ENCODE results near the gene PTPRD. TPM values are rescaled to one million over a fixed set of nuclear protein-coding genes. Genes with fewer than 3 reads are reported as not detected.

Gene PTPRD
- total RNA-seq, 3 donors from 2014 or later: 2.9 to 5.4 (median 3.6) TPM

DNA sequence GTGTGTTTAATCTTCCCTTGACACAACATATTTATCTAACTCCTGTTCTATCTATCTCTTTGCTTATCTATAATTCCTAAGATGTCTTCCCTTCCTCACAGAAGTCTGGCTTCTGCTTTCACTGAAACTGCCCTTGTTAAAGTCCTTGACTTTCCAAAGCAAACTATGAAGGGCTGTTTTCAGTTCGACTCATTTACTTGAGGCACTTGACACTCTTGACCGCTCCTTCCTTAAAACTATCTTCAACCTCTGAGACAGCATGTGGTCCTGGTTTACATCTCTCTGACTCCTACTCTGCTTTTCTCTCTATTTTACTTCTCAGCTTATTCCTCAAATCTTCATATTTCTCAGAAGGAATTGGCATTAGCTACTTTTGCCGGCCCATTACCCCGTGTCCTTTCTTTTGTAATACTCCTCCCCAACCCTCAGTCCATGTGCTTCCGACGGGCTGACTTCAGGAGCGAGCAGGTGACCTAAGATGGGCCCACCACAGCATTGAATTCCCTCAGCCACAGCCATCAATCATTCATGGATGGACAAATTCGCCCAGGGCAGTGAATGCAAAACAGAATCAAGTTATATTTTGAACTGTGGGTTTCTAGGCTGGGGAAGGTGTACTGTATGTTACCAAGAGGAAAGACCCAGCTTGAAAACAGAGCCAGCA, 1089.2 kb downstream of the PTPRD start:
- Histone ChIP-seq H3K4me3 (no peak overlapping the region), H3K27ac (no peak overlapping the region), H3K36me3 (no peaks in the 10 kb centered on the region), H3K4me1 (no peaks in the 10 kb centered on the region), H3K9me3 (no peaks in the 10 kb centered on the region), H3K27me3 (no peaks in the 10 kb centered on the region)
- TF ChIP-seq POLR2AphosphoS5 (IDR thresholded peaks at IDR 0.05) (no peak), POLR2A (IDR thresholded peaks at IDR 0.05) (no peak)
- TF ChIP-seq, protein P1, sequence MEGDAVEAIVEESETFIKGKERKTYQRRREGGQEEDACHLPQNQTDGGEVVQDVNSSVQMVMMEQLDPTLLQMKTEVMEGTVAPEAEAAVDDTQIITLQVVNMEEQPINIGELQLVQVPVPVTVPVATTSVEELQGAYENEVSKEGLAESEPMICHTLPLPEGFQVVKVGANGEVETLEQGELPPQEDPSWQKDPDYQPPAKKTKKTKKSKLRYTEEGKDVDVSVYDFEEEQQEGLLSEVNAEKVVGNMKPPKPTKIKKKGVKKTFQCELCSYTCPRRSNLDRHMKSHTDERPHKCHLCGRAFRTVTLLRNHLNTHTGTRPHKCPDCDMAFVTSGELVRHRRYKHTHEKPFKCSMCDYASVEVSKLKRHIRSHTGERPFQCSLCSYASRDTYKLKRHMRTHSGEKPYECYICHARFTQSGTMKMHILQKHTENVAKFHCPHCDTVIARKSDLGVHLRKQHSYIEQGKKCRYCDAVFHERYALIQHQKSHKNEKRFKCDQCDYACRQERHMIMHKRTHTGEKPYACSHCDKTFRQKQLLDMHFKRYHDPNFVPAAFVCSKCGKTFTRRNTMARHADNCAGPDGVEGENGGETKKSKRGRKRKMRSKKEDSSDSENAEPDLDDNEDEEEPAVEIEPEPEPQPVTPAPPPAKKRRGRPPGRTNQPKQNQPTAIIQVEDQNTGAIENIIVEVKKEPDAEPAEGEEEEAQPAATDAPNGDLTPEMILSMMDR (IDR thresholded peaks at IDR 0.05): no peak
- no peak for DNase-seq (ENCODE audit: low spot score in 2 of 2)
- intact Hi-C loops (cut with DNase I; ENCODE audit: low total_unique reads): no loop called here

DNA sequence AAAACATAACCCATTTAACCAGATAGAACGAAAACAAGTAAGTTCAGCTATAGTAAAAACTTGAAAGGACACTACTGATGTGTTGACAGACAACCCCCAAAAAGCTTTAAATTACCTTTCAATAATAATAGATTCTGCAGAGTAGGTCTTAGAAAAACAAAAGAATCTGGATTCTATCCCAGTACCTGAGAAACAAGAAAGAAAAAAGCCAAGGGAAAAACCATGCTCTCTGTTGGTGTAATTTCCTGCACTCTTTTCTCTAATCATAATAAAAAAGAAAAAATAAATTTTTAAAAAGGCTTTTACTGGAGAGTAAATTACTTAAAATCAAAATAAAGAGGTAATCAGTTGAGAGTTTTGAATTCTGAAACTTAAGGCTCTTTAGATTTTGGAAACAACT, 1090.4 kb downstream of the PTPRD start:
- H3K4me3 ChIP-seq: no peak overlapping the region
- no peak overlapping the region for H3K27ac ChIP-seq
- H3K27me3 ChIP-seq: no peaks in the 10 kb centered on the region
- TF ChIP-seq POLR2A (IDR thresholded peaks at IDR 0.05): no peak
- TF ChIP-seq POLR2AphosphoS5 (IDR thresholded peaks at IDR 0.05): no peak
- TF ChIP-seq, protein P1 (IDR thresholded peaks at IDR 0.05): no peak
- DNase-seq (ENCODE audit: low spot score in 2 of 2): no peak
- H3K36me3 ChIP-seq: no peaks in the 10 kb centered on the region
- intact Hi-C loops (cut with DNase I; ENCODE audit: low total_unique reads): no loop called here
- no peaks in the 10 kb centered on the region for H3K9me3 ChIP-seq
- H3K4me1 ChIP-seq: no peaks in the 10 kb centered on the region

DNA sequence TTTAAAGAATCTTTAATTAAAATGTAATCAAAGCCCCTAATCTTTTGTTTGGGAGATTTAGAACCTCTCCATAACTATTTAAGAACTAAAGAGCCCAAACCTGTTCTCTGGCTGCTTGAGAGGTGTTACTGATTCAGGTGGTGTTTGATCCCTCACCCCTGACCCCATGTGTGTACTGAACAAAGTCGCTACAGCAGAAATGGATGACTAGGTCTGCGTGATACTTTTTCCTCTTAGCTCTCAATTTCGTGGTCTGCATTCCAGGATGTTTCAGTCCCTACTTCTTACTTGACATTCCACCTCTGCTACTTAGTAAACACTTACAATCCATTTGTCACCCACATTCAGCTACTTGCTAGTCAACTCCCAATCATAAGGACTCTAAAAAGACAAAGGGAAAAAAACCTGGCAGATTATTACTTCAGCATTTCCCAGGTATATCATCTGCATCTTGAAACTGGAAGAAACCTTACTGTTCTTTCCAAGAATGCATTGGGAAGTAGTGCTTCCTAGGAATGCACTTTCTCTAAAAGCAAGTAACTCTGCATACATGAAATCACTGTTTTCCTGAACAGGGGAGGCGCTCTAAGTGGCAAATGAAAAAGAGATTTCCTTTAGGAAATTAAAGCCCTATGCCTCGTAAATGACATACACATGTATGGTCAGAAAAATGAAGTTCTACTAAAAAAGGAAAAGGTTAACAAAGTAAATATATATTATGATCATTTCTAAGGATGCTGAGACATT, 1091.6 kb downstream of the PTPRD start:
- H3K36me3 ChIP-seq: no peaks in the 10 kb centered on the region
- no peak for TF ChIP-seq POLR2AphosphoS5 (IDR thresholded peaks at IDR 0.05)
- TF ChIP-seq POLR2A (IDR thresholded peaks at IDR 0.05): no peak
- TF ChIP-seq, protein P1 (IDR thresholded peaks at IDR 0.05): no peak
- no peak for DNase-seq (ENCODE audit: low spot score in 2 of 2)
- no peaks in the 10 kb centered on the region for H3K9me3 ChIP-seq
- no peaks in the 10 kb centered on the region for H3K27me3 ChIP-seq
- no peak overlapping the region for H3K27ac ChIP-seq
- no peaks in the 10 kb centered on the region for H3K4me1 ChIP-seq
- H3K4me3 ChIP-seq: no peak overlapping the region
- intact Hi-C loops (cut with DNase I; ENCODE audit: low total_unique reads): no loop called here

DNA sequence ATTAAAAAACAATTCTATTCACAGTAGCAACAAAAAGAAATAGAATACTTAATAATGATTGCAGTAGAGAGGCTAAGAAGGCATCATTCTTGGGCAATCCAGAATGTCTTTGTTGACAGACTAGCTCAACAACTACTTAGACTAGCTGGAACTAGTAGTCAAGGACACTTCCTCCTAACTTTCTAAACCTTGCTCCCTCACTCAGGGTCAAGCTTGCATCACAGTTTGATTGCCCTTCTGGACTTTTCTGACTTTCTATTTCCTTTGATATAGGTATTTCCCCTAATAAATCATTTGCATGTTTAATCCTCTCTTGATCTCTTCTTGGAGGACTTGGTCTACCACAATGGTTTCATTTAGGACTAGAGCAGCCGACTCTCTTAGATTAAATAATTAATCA, 1107.9 kb downstream of the PTPRD start:
- H3K4me3 ChIP-seq: no peak overlapping the region
- no peaks in the 10 kb centered on the region for H3K9me3 ChIP-seq
- no peaks in the 10 kb centered on the region for H3K27me3 ChIP-seq
- no peak for DNase-seq (ENCODE audit: low spot score in 2 of 2)
- H3K27ac ChIP-seq: no peak overlapping the region
- intact Hi-C loops (cut with DNase I; ENCODE audit: low total_unique reads): no loop called here
- TF ChIP-seq POLR2AphosphoS5 (IDR thresholded peaks at IDR 0.05): no peak
- H3K36me3 ChIP-seq: no peaks in the 10 kb centered on the region
- no peaks in the 10 kb centered on the region for H3K4me1 ChIP-seq

DNA sequence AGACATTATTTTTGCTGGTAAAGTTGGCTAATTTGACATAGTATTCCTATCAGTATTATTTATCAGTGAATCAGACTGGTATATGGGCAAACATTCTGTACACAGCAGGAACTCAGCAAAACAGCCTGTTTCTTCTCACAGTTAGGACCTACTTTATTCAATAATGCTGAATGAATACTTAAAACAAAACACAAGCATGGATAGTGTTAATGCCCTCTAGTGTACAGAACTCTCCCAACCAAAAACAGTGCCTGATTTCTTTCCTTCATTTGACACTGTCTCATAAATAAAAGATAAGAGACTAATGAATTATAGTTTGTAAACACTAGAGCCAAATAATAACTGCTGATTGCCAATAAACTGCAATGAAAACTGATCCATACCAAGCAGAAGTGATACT, 1113.3 kb downstream of the PTPRD start:
- no peaks in the 10 kb centered on the region for H3K4me1 ChIP-seq
- intact Hi-C loops (cut with DNase I; ENCODE audit: low total_unique reads): no loop called here

More for the DNA sequence above, 1113.3 kb downstream of the PTPRD start:
- no peak for TF ChIP-seq POLR2A (IDR thresholded peaks at IDR 0.05)
- TF ChIP-seq POLR2AphosphoS5 (IDR thresholded peaks at IDR 0.05): no peak
- TF ChIP-seq, protein P1 (IDR thresholded peaks at IDR 0.05): no peak
- Histone ChIP-seq H3K4me3 (no peak overlapping the region), H3K9me3 (peaks cover 6 to 14% of the 10 kb centered on the region in 2 donors), H3K27me3 (no peaks in the 10 kb centered on the region), H3K27ac (no peak overlapping the region), H3K36me3 (no peaks in the 10 kb centered on the region)
- no peak for DNase-seq (ENCODE audit: low spot score in 2 of 2)
